ENCODE results near the gene UBB. TPM values are rescaled to one million over a fixed set of nuclear protein-coding genes. Genes with fewer than 3 reads are reported as not detected.

Gene UBB
- total RNA-seq, 1 experiment from 2014 or later = 1,654 TPM

- ATAC-seq = no peak
- in situ Hi-C loops (cut with HindIII; ENCODE audit: low pct_unique_long_range_greater_than_20kb, low sequenced_read_pairs) (no loop called here), intact Hi-C loops (cut with micrococcal nuclease; ENCODE audit: unreplicated experiment) (no loop called here)
- no TSS peak for BruUV-seq (replicated peaks)
- no peaks in the 10 kb centered on the region for H3K4me1 ChIP-seq (ENCODE audit: control insufficient read depth, insufficient read depth, low read length)
- H3K27me3 ChIP-seq (ENCODE audit: control insufficient read depth, insufficient read depth, low read length) = no peaks in the 10 kb centered on the region
- H3K27ac ChIP-seq (ENCODE audit: low read length) = no peak overlapping the region
- no peak for TF ChIP-seq CTCF (IDR thresholded peaks at IDR 0.05)
- no peak for TF ChIP-seq TCF7L2 (IDR thresholded peaks at IDR 0.05; ENCODE audit: low read depth, low read length)
- no peak for TF ChIP-seq SIN3A (IDR thresholded peaks at IDR 0.05; ENCODE audit: borderline replicate concordance, insufficient read depth, low read depth, low read length)
- no peak for TF ChIP-seq REST (IDR thresholded peaks at IDR 0.05; ENCODE audit: insufficient read depth in 1 of 2, low read depth in 2 of 2, low read length in 1 of 2)
- no peak for TF ChIP-seq POLR2AphosphoS5 (IDR thresholded peaks at IDR 0.05; ENCODE audit: low read depth, low read length)
- no peak overlapping the region for H3K4me3 ChIP-seq (ENCODE audit: low read depth in 2 of 2, low read length in 2 of 2)
- ChIA-PET POLR2A (no interaction called here), CTCF (no interaction called here)
- H3K9me3 ChIP-seq (ENCODE audit: control insufficient read depth, insufficient read depth, low read depth, low read length) = no peaks in the 10 kb centered on the region
- peaks cover 4% of the 10 kb centered on the region; the same call in 1 of the 2 replicates for H3K36me3 ChIP-seq (ENCODE audit: control insufficient read depth, insufficient read depth, low read length)
- DNase-seq (ENCODE audit: low read depth, low spot score) = no peak
These were observed 37.9 kb upstream of the UBB start for GRCh38 chr17:16342979-16343378.

GRCh38 chr17:16343569-16343968 lies 37.3 kb upstream of the UBB start:
- Histone ChIP-seq H3K9me3 (ENCODE audit: control insufficient read depth, insufficient read depth, low read depth, low read length) (no peaks in the 10 kb centered on the region), H3K27me3 (ENCODE audit: control insufficient read depth, insufficient read depth, low read length) (no peaks in the 10 kb centered on the region), H3K36me3 (ENCODE audit: control insufficient read depth, insufficient read depth, low read length) (peaks cover 4% of the 10 kb centered on the region; the same call in 1 of the 2 replicates), H3K27ac (ENCODE audit: low read length) (no peak overlapping the region), H3K4me1 (ENCODE audit: control insufficient read depth, insufficient read depth, low read length) (no peaks in the 10 kb centered on the region), H3K4me3 (ENCODE audit: low read depth in 2 of 2, low read length in 2 of 2) (no peak overlapping the region)
- DNase-seq (ENCODE audit: low read depth, low spot score) = no peak
- ChIA-PET POLR2A (no interaction called here), CTCF (no interaction called here)
- in situ Hi-C loops (cut with HindIII; ENCODE audit: low pct_unique_long_range_greater_than_20kb, low sequenced_read_pairs) = no loop called here
- ATAC-seq = no peak
- intact Hi-C loops (cut with micrococcal nuclease; ENCODE audit: unreplicated experiment) = no loop called here
- BruUV-seq (replicated peaks) = no TSS peak
- no peak for TF ChIP-seq SIN3A (IDR thresholded peaks at IDR 0.05; ENCODE audit: borderline replicate concordance, insufficient read depth, low read depth, low read length)
- TF ChIP-seq TCF7L2 (IDR thresholded peaks at IDR 0.05; ENCODE audit: low read depth, low read length) = no peak

- Histone ChIP-seq H3K36me3 (ENCODE audit: control insufficient read depth, insufficient read depth, low read length) (peaks cover 6% of the 10 kb centered on the region), H3K4me1 (ENCODE audit: control insufficient read depth, insufficient read depth, low read length) (no peaks in the 10 kb centered on the region), H3K27ac (ENCODE audit: low read length) (no peak overlapping the region), H3K4me3 (ENCODE audit: low read depth in 2 of 2, low read length in 2 of 2) (no peak overlapping the region), H3K27me3 (ENCODE audit: control insufficient read depth, insufficient read depth, low read length) (no peaks in the 10 kb centered on the region), H3K9me3 (ENCODE audit: control insufficient read depth, insufficient read depth, low read depth, low read length) (no peaks in the 10 kb centered on the region)
- intact Hi-C loops (cut with micrococcal nuclease; ENCODE audit: unreplicated experiment) (no loop called here), in situ Hi-C loops (cut with HindIII; ENCODE audit: low pct_unique_long_range_greater_than_20kb, low sequenced_read_pairs) (no loop called here)
- DNase-seq (ENCODE audit: low read depth, low spot score) = no peak
- POLR2A ChIA-PET = interaction anchor here (0.7 kb wide), 1 partner anchor 21 kb away, joined by 3 read pairs; no protein-coding TSS in a partner anchor
- no TSS peak for BruUV-seq (replicated peaks)
- no peak for ATAC-seq
- no peak for TF ChIP-seq TCF7L2 (IDR thresholded peaks at IDR 0.05; ENCODE audit: low read depth, low read length)
- no peak for TF ChIP-seq POLR2AphosphoS5 (IDR thresholded peaks at IDR 0.05; ENCODE audit: low read depth, low read length)
- TF ChIP-seq REST (IDR thresholded peaks at IDR 0.05; ENCODE audit: insufficient read depth in 1 of 2, low read depth in 2 of 2, low read length in 1 of 2) = no peak
- TF ChIP-seq CTCF (IDR thresholded peaks at IDR 0.05) = no peak
- no peak for TF ChIP-seq SIN3A (IDR thresholded peaks at IDR 0.05; ENCODE audit: borderline replicate concordance, insufficient read depth, low read depth, low read length)
- CTCF ChIA-PET = no interaction called here
These were observed 35.3 kb upstream of the UBB start for GRCh38 chr17:16345565-16345964.

All from Panc1 (cell line).